ENCODE results near the gene NEDD4L. TPM values are rescaled to one million over a fixed set of nuclear protein-coding genes. Genes with fewer than 3 reads are reported as not detected.

Gene NEDD4L
- total and polyA plus RNA-seq, 2 experiments from 2014 or later = 36.2 to 72.3 TPM

DNA sequence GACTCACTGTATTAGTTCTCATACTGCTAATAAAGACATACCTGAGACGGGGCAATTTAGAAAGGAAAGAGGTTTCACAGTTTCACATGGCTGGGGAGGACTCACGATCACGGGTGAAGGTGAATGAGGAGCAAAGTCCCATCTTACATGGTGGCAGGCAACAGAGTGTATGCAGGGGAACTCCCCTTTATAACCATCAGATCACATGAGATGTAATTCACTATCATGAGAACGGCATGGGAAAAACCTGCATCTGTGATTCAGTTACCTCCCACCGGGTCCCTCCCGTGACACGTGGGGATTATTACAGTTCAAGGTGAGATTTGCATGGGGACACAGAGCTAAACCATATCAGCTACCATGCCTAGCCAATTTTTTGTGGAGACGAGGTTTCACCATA lies 168.2 kb downstream of the NEDD4L start (continued):
- TF ChIP-seq, protein P1, sequence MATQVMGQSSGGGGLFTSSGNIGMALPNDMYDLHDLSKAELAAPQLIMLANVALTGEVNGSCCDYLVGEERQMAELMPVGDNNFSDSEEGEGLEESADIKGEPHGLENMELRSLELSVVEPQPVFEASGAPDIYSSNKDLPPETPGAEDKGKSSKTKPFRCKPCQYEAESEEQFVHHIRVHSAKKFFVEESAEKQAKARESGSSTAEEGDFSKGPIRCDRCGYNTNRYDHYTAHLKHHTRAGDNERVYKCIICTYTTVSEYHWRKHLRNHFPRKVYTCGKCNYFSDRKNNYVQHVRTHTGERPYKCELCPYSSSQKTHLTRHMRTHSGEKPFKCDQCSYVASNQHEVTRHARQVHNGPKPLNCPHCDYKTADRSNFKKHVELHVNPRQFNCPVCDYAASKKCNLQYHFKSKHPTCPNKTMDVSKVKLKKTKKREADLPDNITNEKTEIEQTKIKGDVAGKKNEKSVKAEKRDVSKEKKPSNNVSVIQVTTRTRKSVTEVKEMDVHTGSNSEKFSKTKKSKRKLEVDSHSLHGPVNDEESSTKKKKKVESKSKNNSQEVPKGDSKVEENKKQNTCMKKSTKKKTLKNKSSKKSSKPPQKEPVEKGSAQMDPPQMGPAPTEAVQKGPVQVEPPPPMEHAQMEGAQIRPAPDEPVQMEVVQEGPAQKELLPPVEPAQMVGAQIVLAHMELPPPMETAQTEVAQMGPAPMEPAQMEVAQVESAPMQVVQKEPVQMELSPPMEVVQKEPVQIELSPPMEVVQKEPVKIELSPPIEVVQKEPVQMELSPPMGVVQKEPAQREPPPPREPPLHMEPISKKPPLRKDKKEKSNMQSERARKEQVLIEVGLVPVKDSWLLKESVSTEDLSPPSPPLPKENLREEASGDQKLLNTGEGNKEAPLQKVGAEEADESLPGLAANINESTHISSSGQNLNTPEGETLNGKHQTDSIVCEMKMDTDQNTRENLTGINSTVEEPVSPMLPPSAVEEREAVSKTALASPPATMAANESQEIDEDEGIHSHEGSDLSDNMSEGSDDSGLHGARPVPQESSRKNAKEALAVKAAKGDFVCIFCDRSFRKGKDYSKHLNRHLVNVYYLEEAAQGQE (IDR thresholded peaks at IDR 0.05; ENCODE audit: unreplicated experiment) = no peak

DNA sequence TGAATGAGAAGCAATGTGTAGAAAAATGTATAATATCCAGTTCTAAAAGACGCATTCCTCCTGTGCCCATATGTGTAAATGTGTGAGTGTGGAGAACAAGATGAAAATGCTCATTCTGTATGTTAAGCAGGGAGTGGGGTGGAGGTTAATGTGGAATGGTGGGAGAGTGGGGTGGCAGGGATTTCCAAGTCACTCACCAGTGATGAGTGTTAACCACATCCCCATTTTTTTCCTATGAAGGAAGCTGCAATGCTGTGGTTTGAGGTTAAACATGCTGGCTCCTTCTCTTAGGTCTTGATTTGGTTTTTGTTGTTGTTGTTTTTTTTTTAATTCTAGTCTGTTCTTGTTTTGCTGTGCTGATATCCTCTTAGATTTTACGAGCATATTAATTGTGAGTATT lies 169.4 kb downstream of the NEDD4L start:
- no peaks in the 10 kb centered on the region for H3F3A ChIP-seq (replicated peaks; ENCODE audit: low read depth)
- H3K9me3 Mint-ChIP-seq = no peaks in the 10 kb centered on the region; the same call in 2 of the 3 replicates
- H3K27ac ChIP-seq (ENCODE audit: low read depth) = no peak overlapping the region; the same call in 1 of the 2 replicates
- peak overlapping the region; percentile 22; the same call in 1 of the 2 replicates for H3K27ac Mint-ChIP-seq
- no peak for ATAC-seq
- H3K9me2 ChIP-seq (ENCODE audit: insufficient read depth) = no peaks in the 10 kb centered on the region
- no peak overlapping the region for H2AFZ ChIP-seq
- H3K36me3 ChIP-seq (ENCODE audit: insufficient read depth) = no peaks in the 10 kb centered on the region
- H3K27me3 ChIP-seq (ENCODE audit: insufficient read depth) = no peaks in the 10 kb centered on the region
- no peak overlapping the region for H3K4me2 ChIP-seq
- H3K4me1 ChIP-seq (ENCODE audit: insufficient read depth) = peaks cover 58% of the 10 kb centered on the region
- no peak for TF ChIP-seq CREB1 (CRISPR knock-in tag; IDR thresholded peaks at IDR 0.05; ENCODE audit: low read depth)
- TF ChIP-seq, protein P2, sequence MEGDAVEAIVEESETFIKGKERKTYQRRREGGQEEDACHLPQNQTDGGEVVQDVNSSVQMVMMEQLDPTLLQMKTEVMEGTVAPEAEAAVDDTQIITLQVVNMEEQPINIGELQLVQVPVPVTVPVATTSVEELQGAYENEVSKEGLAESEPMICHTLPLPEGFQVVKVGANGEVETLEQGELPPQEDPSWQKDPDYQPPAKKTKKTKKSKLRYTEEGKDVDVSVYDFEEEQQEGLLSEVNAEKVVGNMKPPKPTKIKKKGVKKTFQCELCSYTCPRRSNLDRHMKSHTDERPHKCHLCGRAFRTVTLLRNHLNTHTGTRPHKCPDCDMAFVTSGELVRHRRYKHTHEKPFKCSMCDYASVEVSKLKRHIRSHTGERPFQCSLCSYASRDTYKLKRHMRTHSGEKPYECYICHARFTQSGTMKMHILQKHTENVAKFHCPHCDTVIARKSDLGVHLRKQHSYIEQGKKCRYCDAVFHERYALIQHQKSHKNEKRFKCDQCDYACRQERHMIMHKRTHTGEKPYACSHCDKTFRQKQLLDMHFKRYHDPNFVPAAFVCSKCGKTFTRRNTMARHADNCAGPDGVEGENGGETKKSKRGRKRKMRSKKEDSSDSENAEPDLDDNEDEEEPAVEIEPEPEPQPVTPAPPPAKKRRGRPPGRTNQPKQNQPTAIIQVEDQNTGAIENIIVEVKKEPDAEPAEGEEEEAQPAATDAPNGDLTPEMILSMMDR (conservative IDR thresholded peaks at IDR 0.05; ENCODE audit: low read depth in 2 of 2) = no peak
- TF ChIP-seq STAT1 (IDR thresholded peaks at IDR 0.05; ENCODE audit: unreplicated experiment) = no peak
- no peak for TF ChIP-seq POLR2AphosphoS5 (IDR thresholded peaks at IDR 0.05; ENCODE audit: low read depth)
- H3K79me2 ChIP-seq (replicated peaks; ENCODE audit: insufficient read depth) = peaks cover 88% of the 10 kb centered on the region
- H3K4me3 ChIP-seq = no peak overlapping the region
- H3K4me3 Mint-ChIP-seq = no peak overlapping the region
- no peak for DNase-seq (ENCODE audit: low spot score)
- H3K36me3 Mint-ChIP-seq (ENCODE audit: low read depth) = no peaks in the 10 kb centered on the region
- H4K20me1 ChIP-seq (replicated peaks; ENCODE audit: insufficient read depth) = no peaks in the 10 kb centered on the region
- H3K4me1 Mint-ChIP-seq = peaks cover 55% of the 10 kb centered on the region
- peaks cover 9% of the 10 kb centered on the region for H3K27me3 Mint-ChIP-seq (ENCODE audit: insufficient read depth, low read depth, poor library complexity)

DNA sequence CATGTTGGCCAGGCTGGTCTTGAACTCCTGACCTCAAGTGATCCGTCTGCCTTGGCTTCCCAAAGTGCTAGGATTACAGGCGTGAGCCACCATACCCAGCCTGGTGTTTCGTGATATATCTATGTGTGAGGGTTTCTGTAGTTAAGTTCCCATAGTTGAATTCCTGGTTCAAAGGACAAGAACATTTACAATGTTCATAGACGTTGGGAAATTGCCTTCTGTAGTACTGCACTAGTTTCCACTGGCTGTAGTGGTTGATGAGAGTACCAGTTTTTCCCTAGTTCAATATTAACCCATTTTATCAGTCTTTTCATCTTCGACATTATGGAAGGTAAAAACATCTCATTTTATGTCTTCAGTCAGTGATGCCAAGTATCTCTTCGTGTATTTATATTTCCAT lies 171.0 kb downstream of the NEDD4L start:
- peaks cover 51% of the 10 kb centered on the region for H3K4me1 Mint-ChIP-seq
- no peaks in the 10 kb centered on the region for H3K36me3 ChIP-seq (ENCODE audit: insufficient read depth)
- H4K20me1 ChIP-seq (replicated peaks; ENCODE audit: insufficient read depth) = no peaks in the 10 kb centered on the region
- H3F3A ChIP-seq (replicated peaks; ENCODE audit: low read depth) = no peaks in the 10 kb centered on the region
- peaks cover 9% of the 10 kb centered on the region for H3K27me3 Mint-ChIP-seq (ENCODE audit: insufficient read depth, low read depth, poor library complexity)
- H3K4me2 ChIP-seq = peak overlapping the region; percentile 71
- no peak overlapping the region for H3K4me3 Mint-ChIP-seq
- ATAC-seq = no peak
- H3K4me3 ChIP-seq = no peak overlapping the region
- peaks cover 97% of the 10 kb centered on the region for H3K79me2 ChIP-seq (replicated peaks; ENCODE audit: insufficient read depth)
- no peaks in the 10 kb centered on the region for H3K9me2 ChIP-seq (ENCODE audit: insufficient read depth)
- H3K9me3 Mint-ChIP-seq = no peaks in the 10 kb centered on the region; the same call in 2 of the 3 replicates
- H3K36me3 Mint-ChIP-seq (ENCODE audit: low read depth) = no peaks in the 10 kb centered on the region
- no peak for DNase-seq (ENCODE audit: low spot score)
- H3K27ac ChIP-seq (ENCODE audit: low read depth) = no peak overlapping the region; the same call in 1 of the 2 replicates
- H3K27ac Mint-ChIP-seq = peak overlapping the region; percentile 51; the same call in 1 of the 2 replicates
- no peaks in the 10 kb centered on the region for H3K27me3 ChIP-seq (ENCODE audit: insufficient read depth)
- H3K4me1 ChIP-seq (ENCODE audit: insufficient read depth) = peaks cover 48% of the 10 kb centered on the region
- no peak overlapping the region for H2AFZ ChIP-seq
- TF ChIP-seq NANOG (IDR thresholded peaks at IDR 0.05; ENCODE audit: borderline replicate concordance) (no peak), ZNF114 (CRISPR knock-in tag; IDR thresholded peaks at IDR 0.05) (no peak), ZNF331 (CRISPR knock-in tag; IDR thresholded peaks at IDR 0.05; ENCODE audit: low read depth) (no peak), EZH2phosphoT487 (IDR thresholded peaks at IDR 0.05; ENCODE audit: unreplicated experiment) (no peak), CREB1 (CRISPR knock-in tag; IDR thresholded peaks at IDR 0.05; ENCODE audit: low read depth) (no peak), EZH2 (IDR thresholded peaks at IDR 0.05; ENCODE audit: low read depth, unreplicated experiment) (no peak), STAT1 (IDR thresholded peaks at IDR 0.05; ENCODE audit: unreplicated experiment) (no peak)
- TF ChIP-seq, protein P3, sequence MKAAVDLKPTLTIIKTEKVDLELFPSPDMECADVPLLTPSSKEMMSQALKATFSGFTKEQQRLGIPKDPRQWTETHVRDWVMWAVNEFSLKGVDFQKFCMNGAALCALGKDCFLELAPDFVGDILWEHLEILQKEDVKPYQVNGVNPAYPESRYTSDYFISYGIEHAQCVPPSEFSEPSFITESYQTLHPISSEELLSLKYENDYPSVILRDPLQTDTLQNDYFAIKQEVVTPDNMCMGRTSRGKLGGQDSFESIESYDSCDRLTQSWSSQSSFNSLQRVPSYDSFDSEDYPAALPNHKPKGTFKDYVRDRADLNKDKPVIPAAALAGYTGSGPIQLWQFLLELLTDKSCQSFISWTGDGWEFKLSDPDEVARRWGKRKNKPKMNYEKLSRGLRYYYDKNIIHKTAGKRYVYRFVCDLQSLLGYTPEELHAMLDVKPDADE (IDR thresholded peaks at IDR 0.05) = no peak
- TF ChIP-seq, protein P1 (IDR thresholded peaks at IDR 0.05; ENCODE audit: unreplicated experiment) = no peak
